Keratinocyte (primary cell): Measurements from ENCODE around the gene OSGEP. TPM values are rescaled to one million over a fixed set of nuclear protein-coding genes. Genes with fewer than 3 reads are reported as not detected.

Source experiments
- DNase-seq: peaks from one replicate; pipeline ENCODE4 v3.0.0-alpha.2; 2011; ENCODE audit warnings: low read depth, missing footprints, low spot score
- FAIRE-seq: peaks from 2 replicates; lab custom pipeline; 2011; peaks lifted over from hg19 to GRCh38; lab: Jason Lieb, UNC
- H2AFZ ChIP-seq: 2 replicates; pipeline ENCODE4 v1.6.0; 2012; ENCODE audit warnings: low read length, control low read depth, inconsistent platforms; ENCODE audit not compliant: control insufficient read depth
- H3K27ac ChIP-seq: 2 replicates; pipeline ENCODE4 v1.5.1; 2011; ENCODE audit warnings: low read length; ENCODE audit not compliant: control insufficient read depth, insufficient read depth
- H3K27me3 ChIP-seq: 3 replicates; pipeline ENCODE4 v1.6.0; 2011; ENCODE audit warnings: low read length; ENCODE audit not compliant: control insufficient read depth, insufficient read depth; ENCODE audit errors: extremely low read depth
- H3K36me3 ChIP-seq, 2 experiments: 2 replicates in 1 of 2; 3 replicates in 1 of 2; pipeline ENCODE4 v1.5.1; 2011; ENCODE audit warnings: low read length in 2 of 2, mild to moderate bottlenecking in 1 of 2; ENCODE audit not compliant: control insufficient read depth in 2 of 2, insufficient read depth in 2 of 2; ENCODE audit errors: extremely low read depth in 1 of 2
- H3K4me1 ChIP-seq: 3 replicates; pipeline ENCODE4 v1.5.1; 2011; ENCODE audit warnings: low read length; ENCODE audit not compliant: control insufficient read depth, insufficient read depth; ENCODE audit errors: extremely low read depth
- H3K4me2 ChIP-seq: 3 replicates; pipeline ENCODE4 v1.6.0; 2011; ENCODE audit warnings: low read depth, low read length; ENCODE audit not compliant: control insufficient read depth, insufficient read depth; ENCODE audit errors: extremely low read depth
- H3K4me3 ChIP-seq, 3 experiments: fragments of 200-600 bp in 1 of 3; sonication (generic) in 1 of 3; 2 replicates in 2 of 3; 3 replicates in 1 of 3; pipeline ENCODE4 v1.5.1; 2011 to 2016; ENCODE audit warnings: low read length in 3 of 3, mild to moderate bottlenecking in 3 of 3, control low read depth in 2 of 3, inconsistent platforms in 1 of 3, low read depth in 1 of 3, mixed read lengths in 1 of 3, mixed run types in 1 of 3, moderate library complexity in 1 of 3; ENCODE audit not compliant: control insufficient read depth in 2 of 3, insufficient read depth in 2 of 3; ENCODE audit errors: extremely low read depth in 1 of 3
- H3K79me2 ChIP-seq: 2 replicates; pipeline ENCODE4 v1.6.0; 2012; ENCODE audit warnings: low read length; ENCODE audit not compliant: control insufficient read depth, insufficient read depth
- H3K9ac ChIP-seq: 3 replicates; pipeline ENCODE4 v1.6.0; 2011; ENCODE audit warnings: low read length; ENCODE audit not compliant: control insufficient read depth, insufficient read depth; ENCODE audit errors: extremely low read depth
- H3K9me1 ChIP-seq: 3 replicates; pipeline ENCODE4 v1.6.0; 2011; ENCODE audit warnings: low read length; ENCODE audit not compliant: control insufficient read depth, insufficient read depth; ENCODE audit errors: extremely low read depth
- H3K9me3 ChIP-seq: 2 replicates; pipeline ENCODE4 v1.5.1; 2012; ENCODE audit warnings: low read depth, low read length; ENCODE audit not compliant: control insufficient read depth
- H4K20me1 ChIP-seq: 3 replicates; pipeline ENCODE4 v1.6.0; 2011; ENCODE audit warnings: low read length; ENCODE audit not compliant: control insufficient read depth, insufficient read depth; ENCODE audit errors: extremely low read depth
- EZH2 ChIP-seq: IDR thresholded peaks from one replicate; pipeline ENCODE4 v1.6.1; 2012; ENCODE audit warnings: inconsistent platforms, mild to moderate bottlenecking, low read length, moderate library complexity
- dilution Hi-C: fragments of 300-500 bp; cut with MboI; formaldehyde crosslinking; loops from one replicate; pipeline ENCODE4 v1.7.0; 2020; ENCODE audit warnings: low sequenced_read_pairs; ENCODE audit not compliant: extremely low pct_ligation_motif_present
- polyA plus RNA-seq, 5 experiments: library from polyadenylated mRNA; depleted of rRNA in 3 of 5; stranded (reverse) in 3 of 5; stranded (forward) in 1 of 5; unstranded in 1 of 5; fragments of >200 nt; gene quantifications; 1 replicate in 1 of 5; 2 replicates in 3 of 5; 3 replicates in 1 of 5; pipeline versions ENCODE4 v1.2.1 to v1.2.3, GENCODE V29; 2011 to 2012; ENCODE audit warnings: missing spikeins in 2 of 5, low read depth in 1 of 5, low replicate concordance in 1 of 5
- TF ChIP-seq, protein P1 (sequence below), 3 experiments: IDR thresholded peaks in 1 of 3; conservative IDR thresholded peaks in 1 of 3; optimal IDR thresholded peaks in 1 of 3; 2 replicates in 2 of 3; 3 replicates in 1 of 3; pipeline versions ENCODE3 to v1.5.1; 2011; ENCODE audit warnings: low read length in 3 of 3, mild to moderate bottlenecking in 3 of 3, moderate library complexity in 2 of 3, control low read depth in 1 of 3, inconsistent platforms in 1 of 3; ENCODE audit not compliant: insufficient read depth in 2 of 3; ENCODE audit errors: extremely low read depth in 1 of 3

OSGEP gene
- polyA plus RNA-seq, 1 donor (not counting 4 experiments of a cell fraction or from before 2014, with no cell fraction given): 34.5 TPM

GRCh38 chr14:20460458-20461224 is 6.0 kb upstream of the OSGEP start:
- H2AFZ ChIP-seq: peak overlapping the region; percentile 55
- no peaks in the 10 kb centered on the region for H3K9me1 ChIP-seq
- H3K4me2 ChIP-seq: peak overlapping the region; percentile 93
- H3K9ac ChIP-seq: peak overlapping the region; percentile 84
- peaks cover 43% of the 10 kb centered on the region for H3K79me2 ChIP-seq
- peaks cover 26% of the 10 kb centered on the region for H3K4me1 ChIP-seq
- no peaks in the 10 kb centered on the region for H3K27me3 ChIP-seq
- no peak for FAIRE-seq
- H3K4me3 ChIP-seq: peak overlapping the region; percentile 76 to 88 (median 87)
- dilution Hi-C loops: no loop called here
- H3K27ac ChIP-seq: peak overlapping the region; percentile 75
- peaks cover 3% of the 10 kb centered on the region for H4K20me1 ChIP-seq
- peaks cover 22 to 23% of the 10 kb centered on the region in 2 experiments for H3K36me3 ChIP-seq
- TF ChIP-seq EZH2: no peak
- TF ChIP-seq, protein P1, sequence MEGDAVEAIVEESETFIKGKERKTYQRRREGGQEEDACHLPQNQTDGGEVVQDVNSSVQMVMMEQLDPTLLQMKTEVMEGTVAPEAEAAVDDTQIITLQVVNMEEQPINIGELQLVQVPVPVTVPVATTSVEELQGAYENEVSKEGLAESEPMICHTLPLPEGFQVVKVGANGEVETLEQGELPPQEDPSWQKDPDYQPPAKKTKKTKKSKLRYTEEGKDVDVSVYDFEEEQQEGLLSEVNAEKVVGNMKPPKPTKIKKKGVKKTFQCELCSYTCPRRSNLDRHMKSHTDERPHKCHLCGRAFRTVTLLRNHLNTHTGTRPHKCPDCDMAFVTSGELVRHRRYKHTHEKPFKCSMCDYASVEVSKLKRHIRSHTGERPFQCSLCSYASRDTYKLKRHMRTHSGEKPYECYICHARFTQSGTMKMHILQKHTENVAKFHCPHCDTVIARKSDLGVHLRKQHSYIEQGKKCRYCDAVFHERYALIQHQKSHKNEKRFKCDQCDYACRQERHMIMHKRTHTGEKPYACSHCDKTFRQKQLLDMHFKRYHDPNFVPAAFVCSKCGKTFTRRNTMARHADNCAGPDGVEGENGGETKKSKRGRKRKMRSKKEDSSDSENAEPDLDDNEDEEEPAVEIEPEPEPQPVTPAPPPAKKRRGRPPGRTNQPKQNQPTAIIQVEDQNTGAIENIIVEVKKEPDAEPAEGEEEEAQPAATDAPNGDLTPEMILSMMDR (optimal IDR thresholded peaks at IDR 0.05 in 1 of 3, IDR thresholded peaks at IDR 0.05 in 1 of 3, conservative IDR thresholded peaks at IDR 0.05 in 1 of 3; ENCODE audit: extremely low read depth in 1 of 3, insufficient read depth in 2 of 3, low read length in 3 of 3): no peak
- no peaks in the 10 kb centered on the region for H3K9me3 ChIP-seq
- no peak for DNase-seq

GRCh38 chr14:20458031-20458789 is 3.6 kb upstream of the OSGEP start:
- H3K9ac ChIP-seq: no peak overlapping the region
- H3K4me3 ChIP-seq: no peak overlapping the region
- H3K9me1 ChIP-seq: no peaks in the 10 kb centered on the region
- H3K79me2 ChIP-seq: peaks cover 55% of the 10 kb centered on the region
- H3K4me2 ChIP-seq: no peak overlapping the region
- DNase-seq (no peak), FAIRE-seq (no peak)
- H3K27me3 ChIP-seq: no peaks in the 10 kb centered on the region
- peaks cover 22 to 23% of the 10 kb centered on the region in 2 experiments for H3K36me3 ChIP-seq
- H3K9me3 ChIP-seq: no peaks in the 10 kb centered on the region
- no peak overlapping the region for H2AFZ ChIP-seq
- no peak overlapping the region for H3K27ac ChIP-seq
- dilution Hi-C loops: no loop called here
- peaks cover 3% of the 10 kb centered on the region for H4K20me1 ChIP-seq
- peaks cover 26% of the 10 kb centered on the region for H3K4me1 ChIP-seq
- TF ChIP-seq EZH2: no peak
- TF ChIP-seq, protein P1 (optimal IDR thresholded peaks at IDR 0.05 in 1 of 3, IDR thresholded peaks at IDR 0.05 in 1 of 3, conservative IDR thresholded peaks at IDR 0.05 in 1 of 3; ENCODE audit: extremely low read depth in 1 of 3, insufficient read depth in 2 of 3, low read length in 3 of 3): no peak
